ENCODE measurements around the gene USP36.
A peak's percentile ranks its signal among the peaks of the same experiment; 100 is the strongest.

The USP36 gene

GRCh38 chr17:78790552-78790951 lies 50.1 kb downstream of the USP36 start:
- H3K36me3 ChIP-seq (ENCODE audit: insufficient read depth, low read length) = peaks cover 9% of the 10 kb centered on the region; the same call in 1 of the 2 replicates
- TF ChIP-seq EZH2 (IDR thresholded peaks at IDR 0.05) (no peak), POLR2AphosphoS5 (IDR thresholded peaks at IDR 0.05; ENCODE audit: borderline replicate concordance, low read depth, low read length) (no peak), FOXP2 (optimal IDR thresholded peaks at IDR 0.05; ENCODE audit: control extremely low read depth, extremely low read length, insufficient read depth) (no peak)
- DNase-seq (ENCODE audit: low read depth, low spot score) = no peak
- no peaks in the 10 kb centered on the region for H3K9me3 ChIP-seq (ENCODE audit: low read depth, low read length)
- no peak overlapping the region for H3K9ac ChIP-seq (ENCODE audit: insufficient read length)
- H3K27ac ChIP-seq = peak overlapping the region; percentile 91
- H3K4me3 ChIP-seq = no peak overlapping the region

DNA sequence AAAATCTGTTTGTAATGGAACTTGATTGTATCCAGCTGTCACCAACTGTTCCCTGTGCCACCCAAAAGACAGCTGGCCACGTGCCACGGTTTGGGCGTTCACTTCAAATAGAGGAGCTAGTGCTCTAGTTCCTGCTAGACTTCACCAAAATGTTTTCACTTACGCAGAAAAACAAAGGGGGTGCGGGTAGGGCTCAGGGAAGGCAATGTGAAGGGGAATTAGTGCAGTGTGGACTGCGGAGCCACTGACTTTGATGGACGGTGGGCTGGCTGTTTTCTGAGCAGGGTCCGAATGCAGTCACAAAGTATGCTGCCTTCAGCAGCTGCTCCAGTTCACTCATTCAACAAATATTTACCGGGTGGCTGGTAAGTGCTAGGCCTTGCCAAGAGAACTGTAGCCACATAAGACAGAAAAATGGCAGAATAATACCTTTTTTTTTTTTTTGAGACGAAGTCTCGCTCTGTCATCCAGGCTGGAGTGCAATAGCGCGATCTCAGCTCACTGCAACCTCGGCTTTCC lies 50.9 kb downstream of the USP36 start:
- peak overlapping the region; percentile 63 for H3K4me3 ChIP-seq
- no peaks in the 10 kb centered on the region for H3K9me3 ChIP-seq (ENCODE audit: low read depth, low read length)
- H3K27ac ChIP-seq = peak overlapping the region; percentile 91
- no peak overlapping the region for H3K9ac ChIP-seq (ENCODE audit: insufficient read length)
- H3K36me3 ChIP-seq (ENCODE audit: insufficient read depth, low read length) = peaks cover under 1% of the 10 kb centered on the region; the same call in 1 of the 2 replicates
- no peak for TF ChIP-seq FOXP2 (optimal IDR thresholded peaks at IDR 0.05; ENCODE audit: control extremely low read depth, extremely low read length, insufficient read depth)
- TF ChIP-seq POLR2AphosphoS5 (IDR thresholded peaks at IDR 0.05; ENCODE audit: borderline replicate concordance, low read depth, low read length) = no peak
- TF ChIP-seq EZH2 (IDR thresholded peaks at IDR 0.05) = no peak
- DNase-seq (ENCODE audit: low read depth, low spot score) = no peak

DNA sequence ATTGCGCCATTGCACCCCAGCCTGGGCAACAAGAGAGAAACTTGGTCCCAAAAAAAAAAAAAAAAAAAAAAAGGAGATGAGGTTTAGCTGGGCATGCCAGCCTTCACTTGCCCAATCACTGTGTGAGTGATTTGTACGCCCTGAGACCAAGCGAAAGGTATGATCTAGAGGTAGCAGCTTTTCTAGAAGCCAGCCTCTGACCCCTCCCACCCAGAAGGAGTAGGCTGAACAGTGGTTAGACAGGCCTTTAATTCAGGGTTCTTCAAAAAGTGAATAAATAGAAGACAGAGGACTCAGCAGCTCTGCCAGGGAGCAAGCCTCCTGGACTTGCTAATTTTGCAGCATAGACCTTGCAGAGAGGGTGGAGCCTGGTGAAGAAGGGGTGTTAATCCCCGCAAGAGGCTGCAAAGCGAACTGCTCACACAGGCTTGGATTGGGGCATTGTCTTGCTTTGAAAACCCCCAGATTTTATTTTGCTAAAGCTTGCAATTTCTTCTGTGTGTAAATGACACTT lies 51.4 kb downstream of the USP36 start:
- Histone ChIP-seq H3K4me3 (peak overlapping the region; percentile 63), H3K9ac (ENCODE audit: insufficient read length) (no peak overlapping the region), H3K27ac (peak overlapping the region; percentile 91), H3K36me3 (ENCODE audit: insufficient read depth, low read length) (no peaks in the 10 kb centered on the region; the same call in 1 of the 2 replicates), H3K9me3 (ENCODE audit: low read depth, low read length) (no peaks in the 10 kb centered on the region)
- DNase-seq (ENCODE audit: low read depth, low spot score) = no peak
- TF ChIP-seq POLR2AphosphoS5 (IDR thresholded peaks at IDR 0.05; ENCODE audit: borderline replicate concordance, low read depth, low read length) = no peak
- no peak for TF ChIP-seq EZH2 (IDR thresholded peaks at IDR 0.05)
- no peak for TF ChIP-seq FOXP2 (optimal IDR thresholded peaks at IDR 0.05; ENCODE audit: control extremely low read depth, extremely low read length, insufficient read depth)

- H3K4me3 ChIP-seq = no peak overlapping the region
- no peaks in the 10 kb centered on the region for H3K9me3 ChIP-seq (ENCODE audit: low read depth, low read length)
- no peak overlapping the region for H3K27ac ChIP-seq
- no peak overlapping the region for H3K9ac ChIP-seq (ENCODE audit: insufficient read length)
- no peak for TF ChIP-seq FOXP2 (optimal IDR thresholded peaks at IDR 0.05; ENCODE audit: control extremely low read depth, extremely low read length, insufficient read depth)
- no peak for TF ChIP-seq POLR2AphosphoS5 (IDR thresholded peaks at IDR 0.05; ENCODE audit: borderline replicate concordance, low read depth, low read length)
- no peak for TF ChIP-seq EZH2 (IDR thresholded peaks at IDR 0.05)
- DNase-seq (ENCODE audit: low read depth, low spot score) = no peak
- H3K36me3 ChIP-seq (ENCODE audit: insufficient read depth, low read length) = no peaks in the 10 kb centered on the region
Measured at GRCh38 chr17:78788451-78788850, 52.2 kb downstream of the USP36 start.

GRCh38 chr17:78787444-78787843 lies 53.2 kb downstream of the USP36 start:
- Histone ChIP-seq H3K9me3 (ENCODE audit: low read depth, low read length) (no peaks in the 10 kb centered on the region), H3K9ac (ENCODE audit: insufficient read length) (no peak overlapping the region), H3K4me3 (no peak overlapping the region), H3K27ac (no peak overlapping the region), H3K36me3 (ENCODE audit: insufficient read depth, low read length) (no peaks in the 10 kb centered on the region)
- no peak for DNase-seq (ENCODE audit: low read depth, low spot score)
- TF ChIP-seq FOXP2 (optimal IDR thresholded peaks at IDR 0.05; ENCODE audit: control extremely low read depth, extremely low read length, insufficient read depth) (no peak), POLR2AphosphoS5 (IDR thresholded peaks at IDR 0.05; ENCODE audit: borderline replicate concordance, low read depth, low read length) (no peak), EZH2 (IDR thresholded peaks at IDR 0.05) (no peak)

GRCh38 chr17:78785663-78786057 lies 55.0 kb downstream of the USP36 start:
- Histone ChIP-seq H3K36me3 (ENCODE audit: insufficient read depth, low read length) (no peaks in the 10 kb centered on the region), H3K9ac (ENCODE audit: insufficient read length) (no peak overlapping the region), H3K27ac (no peak overlapping the region), H3K4me3 (no peak overlapping the region), H3K9me3 (ENCODE audit: low read depth, low read length) (no peaks in the 10 kb centered on the region)
- DNase-seq (ENCODE audit: low read depth, low spot score) = no peak
- TF ChIP-seq POLR2AphosphoS5 (IDR thresholded peaks at IDR 0.05; ENCODE audit: borderline replicate concordance, low read depth, low read length) = no peak
- TF ChIP-seq EZH2 (IDR thresholded peaks at IDR 0.05) = no peak
- TF ChIP-seq FOXP2 (optimal IDR thresholded peaks at IDR 0.05; ENCODE audit: control extremely low read depth, extremely low read length, insufficient read depth) = no peak

GRCh38 chr17:78785011-78785662 lies 55.5 kb downstream of the USP36 start:
- H3K9me3 ChIP-seq (ENCODE audit: low read depth, low read length) = no peaks in the 10 kb centered on the region
- no peak overlapping the region for H3K9ac ChIP-seq (ENCODE audit: insufficient read length)
- no peak overlapping the region for H3K4me3 ChIP-seq
- H3K36me3 ChIP-seq (ENCODE audit: insufficient read depth, low read length) = no peaks in the 10 kb centered on the region
- TF ChIP-seq FOXP2 (optimal IDR thresholded peaks at IDR 0.05; ENCODE audit: control extremely low read depth, extremely low read length, insufficient read depth) (no peak), POLR2AphosphoS5 (IDR thresholded peaks at IDR 0.05; ENCODE audit: borderline replicate concordance, low read depth, low read length) (no peak), EZH2 (IDR thresholded peaks at IDR 0.05) (no peak)
- DNase-seq (ENCODE audit: low read depth, low spot score) = no peak
- H3K27ac ChIP-seq = no peak overlapping the region

GRCh38 chr17:78784352-78784751 lies 56.3 kb downstream of the USP36 start:
- no peak for DNase-seq (ENCODE audit: low read depth, low spot score)
- no peak overlapping the region for H3K4me3 ChIP-seq
- H3K9ac ChIP-seq (ENCODE audit: insufficient read length) = no peak overlapping the region
- H3K9me3 ChIP-seq (ENCODE audit: low read depth, low read length) = no peaks in the 10 kb centered on the region
- no peaks in the 10 kb centered on the region for H3K36me3 ChIP-seq (ENCODE audit: insufficient read depth, low read length)
- H3K27ac ChIP-seq = 0 out of 2 replicates have a peak overlapping the region, but pooled peaks have one; percentile 40
- TF ChIP-seq EZH2 (IDR thresholded peaks at IDR 0.05) (no peak), POLR2AphosphoS5 (IDR thresholded peaks at IDR 0.05; ENCODE audit: borderline replicate concordance, low read depth, low read length) (no peak), FOXP2 (optimal IDR thresholded peaks at IDR 0.05; ENCODE audit: control extremely low read depth, extremely low read length, insufficient read depth) (no peak)
